Renal pelvis (tissue), 12 donors: ENCODE results near the gene NBPF6. TPM values are rescaled to one million over a fixed set of nuclear protein-coding genes. Genes with fewer than 3 reads are reported as not detected.
"Not testable (repeated sequence)": the region's sequence is repeated elsewhere in the genome, so short reads cannot be mapped to it uniquely, and the experiment has no call there.

Experiments
- DNase-seq: peaks from one replicate; pipeline ENCODE4 v3.0.0-alpha.2; 2013
- long read RNA-seq, 16 experiments: transcript quantifications; one replicate each; lab custom pipeline, GENCODE V29; 2026
- polyA plus RNA-seq, 3 donors: library from polyadenylated mRNA; unstranded; fragments of 120-200 nt; gene quantifications; one replicate each; pipeline ENCODE4 v1.2.1, GENCODE V29; 2013; ENCODE audit not compliant: insufficient read length in 3 of 3

Gene NBPF6
- not detected for polyA plus RNA-seq
- long read RNA-seq, donor 1: 0 reads
- long read RNA-seq, donor 2: 0 reads
- long read RNA-seq, donor 3: 0 reads
- long read RNA-seq, donor 4: 0 reads
- long read RNA-seq, donor 5: 0 reads
- long read RNA-seq, donor 6: 0 reads
- long read RNA-seq, donor 7: 0 reads
- long read RNA-seq, donor 8: 0 reads
- long read RNA-seq, donor 9: 0 reads
- long read RNA-seq, donor 10: 0 reads
- long read RNA-seq, donor 11: 0 reads
- long read RNA-seq, donor 12: 0 reads
- long read RNA-seq, donor 13: 0 reads
- long read RNA-seq, donor 14: 0 reads
- long read RNA-seq, donor 15: 0 reads
- long read RNA-seq, donor 16: 0 reads

- DNase-seq: not testable (repeated sequence)
Measured at GRCh38 chr1:108450043-108450442, at the start of gene NBPF6. Gene NBPF6, plus strand, starts transcription at chr1:108450343. Its CDS starts 259 bp downstream, at chr1:108450602.

- DNase-seq: not testable (repeated sequence)
Measured at GRCh38 chr1:108411098-108411833, 38.9 kb upstream of the NBPF6 start.

DNA sequence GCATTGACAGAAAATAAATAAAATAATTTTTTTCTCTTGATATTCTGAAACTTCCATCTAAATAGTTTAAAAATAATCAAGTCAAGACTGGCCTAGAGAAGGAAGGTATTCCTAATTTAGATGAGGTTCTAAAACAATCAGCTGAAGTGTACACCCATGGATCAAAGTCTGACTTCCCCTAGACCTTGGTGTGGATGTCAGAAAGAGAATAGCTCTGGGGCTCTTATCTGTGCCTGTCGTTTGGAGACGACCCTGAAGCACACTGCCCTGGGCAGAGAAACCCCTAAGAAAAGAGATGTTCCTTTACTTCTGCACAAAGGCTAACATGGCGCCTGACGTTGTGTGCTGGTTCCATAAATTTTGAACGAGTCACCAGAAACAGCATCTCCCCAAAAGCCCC, 30.0 kb upstream of the NBPF6 start:
- not testable (repeated sequence) for DNase-seq

- DNase-seq: not testable (repeated sequence)
Measured at GRCh38 chr1:108421061-108421916, 28.9 kb upstream of the NBPF6 start.

GRCh38 chr1:108426877-108427276, 23.3 kb upstream of the NBPF6 start:
- DNase-seq: not testable (repeated sequence)

GRCh38 chr1:108432002-108432401, 18.1 kb upstream of the NBPF6 start:
- DNase-seq: not testable (repeated sequence)

GRCh38 chr1:108433404-108433803, 16.7 kb upstream of the NBPF6 start:
- not testable (repeated sequence) for DNase-seq

DNA sequence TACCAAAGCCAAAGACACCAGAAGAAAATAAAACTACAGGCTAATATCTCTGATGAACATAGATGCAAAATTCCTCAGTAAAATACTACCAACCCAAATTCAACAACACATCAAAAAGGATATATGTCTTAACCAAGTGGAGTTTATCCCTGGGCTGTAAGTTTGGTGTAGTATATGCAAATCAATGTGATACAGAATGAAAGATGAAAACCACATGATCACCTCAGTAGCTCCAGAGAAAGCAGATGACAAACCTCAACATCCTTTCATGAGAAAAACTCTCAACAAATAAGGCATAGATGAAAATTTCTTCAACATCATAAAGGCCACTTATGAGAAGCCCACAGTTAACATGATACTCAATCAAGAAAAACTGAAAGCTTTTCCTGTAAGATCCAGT, 11.6 kb upstream of the NBPF6 start:
- not testable (repeated sequence) for DNase-seq

DNA sequence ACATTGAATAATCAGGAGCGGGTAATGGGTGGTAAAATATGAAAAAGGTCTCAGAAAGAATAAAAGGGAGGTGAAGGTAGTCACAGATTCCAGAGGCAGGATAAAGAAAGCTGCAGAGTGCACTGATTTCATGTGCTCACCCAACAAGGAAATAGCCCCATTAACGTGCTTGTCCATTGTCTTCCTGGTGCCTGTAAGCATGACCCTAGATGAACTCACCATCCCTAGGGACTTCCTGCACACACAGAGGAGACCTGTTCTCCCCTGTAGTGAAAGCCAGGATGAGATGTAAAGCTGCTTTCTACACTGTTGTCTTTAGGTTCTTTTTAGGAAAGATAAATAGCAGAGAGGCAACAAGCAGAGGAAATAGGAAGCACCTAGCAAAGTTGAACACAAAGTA, 4.4 kb downstream of the NBPF6 start:
- DNase-seq: not testable (repeated sequence)

DNA sequence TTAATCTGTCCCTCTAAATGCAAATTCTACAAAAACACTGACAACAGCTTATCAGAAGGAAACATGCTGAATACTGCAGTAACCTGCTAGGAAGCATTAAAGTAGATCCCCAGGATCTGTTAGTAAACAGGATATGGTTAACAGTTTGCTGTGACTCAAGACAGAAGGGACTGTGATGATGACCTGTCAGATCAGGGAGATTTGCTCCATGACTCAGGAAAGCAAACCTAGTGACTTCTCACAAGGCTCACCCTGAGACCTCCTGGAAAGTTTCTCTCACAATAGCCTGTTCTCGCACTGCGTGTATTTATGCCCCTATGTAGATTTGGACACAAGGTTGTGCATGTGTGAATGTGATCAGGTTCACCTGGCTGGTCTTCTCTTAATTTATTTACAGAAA, 8.5 kb downstream of the NBPF6 start:
- not testable (repeated sequence) for DNase-seq

GRCh38 chr1:108461758-108462157, 11.6 kb downstream of the NBPF6 start:
- not testable (repeated sequence) for DNase-seq

DNA sequence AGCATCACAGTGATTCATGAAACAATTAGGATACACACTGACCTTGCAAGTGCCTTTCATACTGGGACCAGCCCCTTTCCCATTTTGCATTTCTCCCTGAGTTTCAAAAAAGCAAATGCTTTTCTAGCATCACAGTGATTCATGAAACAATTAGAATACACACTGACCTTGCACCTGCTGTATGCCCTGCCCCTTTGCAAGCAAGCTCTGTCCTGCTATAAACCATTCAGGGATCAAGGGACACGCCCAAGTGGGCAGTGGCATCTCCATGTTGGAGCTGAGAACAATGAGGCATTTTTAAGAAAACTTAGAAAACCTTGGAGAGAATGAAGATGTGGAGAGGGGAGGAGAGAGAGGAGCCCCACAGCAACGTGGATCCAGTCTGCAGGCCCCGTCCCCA, 13.8 kb downstream of the NBPF6 start:
- DNase-seq: not testable (repeated sequence)

- not testable (repeated sequence) for DNase-seq
Measured at GRCh38 chr1:108466166-108466565, 16.0 kb downstream of the NBPF6 start.

DNA sequence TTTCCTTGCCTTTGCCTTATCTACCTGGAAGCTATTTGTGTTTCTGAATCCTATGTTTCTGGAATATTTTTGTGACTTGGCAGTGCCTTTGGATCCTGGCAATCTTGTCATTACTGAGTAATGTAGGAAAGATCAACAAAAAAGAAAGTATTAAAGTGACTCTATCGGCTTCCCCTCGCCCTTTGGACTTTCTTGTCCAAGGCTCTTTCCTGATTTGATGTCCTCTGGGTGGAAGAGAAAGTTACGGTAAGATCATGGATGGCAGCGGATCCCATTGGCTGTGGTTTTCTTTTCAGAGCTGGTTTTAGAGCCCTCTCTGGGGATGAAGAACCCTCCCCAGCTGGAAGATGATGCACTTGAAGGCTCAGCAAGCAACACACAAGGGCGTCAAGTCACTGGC, 17.0 kb downstream of the NBPF6 start:
- not testable (repeated sequence) for DNase-seq

- DNase-seq: not testable (repeated sequence)
Measured at GRCh38 chr1:108470750-108471149, 20.6 kb downstream of the NBPF6 start.

- DNase-seq: not testable (repeated sequence)
Measured at GRCh38 chr1:108474516-108474915, 24.4 kb downstream of the NBPF6 start.

DNA sequence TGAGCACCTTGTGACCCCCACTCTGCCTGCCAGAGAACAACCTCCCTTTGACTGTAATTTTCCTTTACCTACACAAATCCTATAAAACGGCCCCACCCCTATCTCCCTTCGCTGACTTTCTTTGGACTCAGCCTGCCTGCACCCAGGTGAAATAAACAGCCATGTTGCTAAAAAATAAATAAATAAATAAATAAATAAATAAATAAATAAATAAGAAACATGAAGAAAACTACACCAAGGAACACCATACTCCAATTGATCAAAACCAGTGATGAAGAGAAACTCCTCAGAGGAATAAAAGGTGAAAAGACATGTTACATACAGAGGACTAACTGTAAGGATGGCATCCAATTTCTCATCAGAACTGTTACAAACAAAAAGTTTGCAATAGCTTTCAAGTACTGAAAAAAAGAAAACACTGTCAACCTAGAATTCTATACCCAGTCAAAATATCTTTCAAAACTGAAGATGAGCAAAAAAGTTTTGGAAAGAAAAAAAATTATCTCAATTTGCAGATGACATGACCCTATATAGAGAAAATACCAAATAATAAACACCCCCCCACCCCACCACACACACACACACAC, 28.4 kb downstream of the NBPF6 start:
- DNase-seq: no peak

GRCh38 chr1:108482708-108483107, 32.6 kb downstream of the NBPF6 start:
- no peak for DNase-seq

DNA sequence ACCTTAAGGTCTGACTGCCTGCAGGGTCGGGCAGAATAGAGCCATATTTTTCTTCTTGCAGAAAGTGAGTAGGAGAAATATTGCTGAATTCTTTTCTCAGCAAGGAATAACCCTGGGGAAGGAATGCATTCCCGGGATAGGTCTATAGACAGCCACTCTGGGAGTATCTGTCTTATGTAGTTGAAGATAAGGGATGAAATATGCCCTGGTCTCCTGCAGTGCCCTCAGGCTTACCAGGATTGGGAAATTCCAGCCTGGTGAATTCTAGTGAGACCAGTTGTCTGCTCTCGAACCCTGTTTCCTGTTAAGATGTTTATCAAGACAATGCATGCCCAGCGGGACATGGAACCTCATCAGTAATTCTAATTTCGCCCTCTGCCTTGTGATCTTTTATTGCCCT, 35.8 kb downstream of the NBPF6 start:
- DNase-seq: not testable (repeated sequence)

DNA sequence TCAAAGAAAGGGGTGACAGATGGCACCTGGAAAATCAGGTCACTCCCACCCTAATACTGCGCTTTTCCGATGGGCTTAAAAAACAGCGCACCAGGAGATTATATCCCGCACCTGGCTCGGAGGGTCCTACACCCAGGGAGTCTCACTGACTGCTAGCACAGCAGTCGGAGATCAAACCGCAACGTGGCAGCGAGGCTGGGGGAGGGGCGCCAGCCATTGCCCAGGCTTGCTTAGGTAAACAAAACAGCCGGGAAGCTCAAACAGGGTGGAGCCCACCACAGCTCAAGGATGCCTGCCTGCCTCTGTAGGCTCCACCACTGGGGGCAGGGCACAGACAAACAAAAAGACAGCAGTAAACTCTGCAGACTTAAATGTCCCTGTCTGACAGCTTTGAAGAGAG, 36.6 kb downstream of the NBPF6 start:
- not testable (repeated sequence) for DNase-seq

GRCh38 chr1:108495008-108495407, 44.9 kb downstream of the NBPF6 start:
- DNase-seq: not testable (repeated sequence)

GRCh38 chr1:108496856-108497255, 46.7 kb downstream of the NBPF6 start:
- not testable (repeated sequence) for DNase-seq
